ENCODE results near the gene TSG101. TPM values are rescaled to one million over a fixed set of nuclear protein-coding genes. Genes with fewer than 3 reads are reported as not detected.

TSG101 gene
- total and polyA plus RNA-seq, 4 donors: 29.7 to 53.1 (median 37.8) TPM

DNA sequence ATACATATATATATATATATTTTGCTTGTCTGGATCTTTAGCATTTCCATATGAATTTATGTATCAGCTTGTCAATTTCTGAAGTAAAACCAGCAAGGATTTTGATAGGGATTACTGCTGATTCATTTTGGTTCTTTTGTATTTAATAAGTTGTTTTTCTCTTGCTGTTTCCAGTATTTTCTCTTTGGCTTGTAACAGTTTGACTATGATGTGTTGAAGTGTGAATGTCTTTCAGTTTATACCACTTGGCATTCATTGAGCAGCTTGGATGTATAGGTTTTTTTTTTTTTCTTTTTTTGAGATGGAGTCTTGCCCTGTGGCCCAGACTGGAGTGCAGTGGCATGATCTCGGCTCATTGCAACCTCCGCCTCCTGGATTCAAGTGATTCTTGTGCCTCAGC, 58.7 kb downstream of the TSG101 start:
- H3K27me3 ChIP-seq (ENCODE audit: control insufficient read depth in 4 of 4, insufficient read depth in 4 of 4, low read length in 3 of 4): no peaks in the 10 kb centered on the region
- no peak for DNase-seq (ENCODE audit: low spot score)
- no peak overlapping the region for H3K27ac ChIP-seq (ENCODE audit: low read depth in 1 of 2, low read length in 2 of 2)
- H3K4me1 ChIP-seq (ENCODE audit: control insufficient read depth in 4 of 4, insufficient read depth in 4 of 4, low read length in 3 of 4): no peaks in the 10 kb centered on the region
- TF ChIP-seq FOXA2 (IDR thresholded peaks at IDR 0.05): no peak
- no peak overlapping the region for H3K9ac ChIP-seq (ENCODE audit: low read depth in 1 of 2, low read length in 2 of 2)
- no peaks in the 10 kb centered on the region for H3K9me3 ChIP-seq (ENCODE audit: control insufficient read depth in 4 of 4, low read length in 3 of 4)
- WGBS: 96% methylated on average over 2 of the region's 2 CpGs
- no peaks in the 10 kb centered on the region for H3K36me3 ChIP-seq (ENCODE audit: control insufficient read depth in 4 of 4, insufficient read depth in 3 of 4, low read depth in 1 of 4, low read length in 3 of 4)
- H3K4me3 ChIP-seq (ENCODE audit: low read depth in 1 of 3, low read length in 3 of 3): no peak overlapping the region

DNA sequence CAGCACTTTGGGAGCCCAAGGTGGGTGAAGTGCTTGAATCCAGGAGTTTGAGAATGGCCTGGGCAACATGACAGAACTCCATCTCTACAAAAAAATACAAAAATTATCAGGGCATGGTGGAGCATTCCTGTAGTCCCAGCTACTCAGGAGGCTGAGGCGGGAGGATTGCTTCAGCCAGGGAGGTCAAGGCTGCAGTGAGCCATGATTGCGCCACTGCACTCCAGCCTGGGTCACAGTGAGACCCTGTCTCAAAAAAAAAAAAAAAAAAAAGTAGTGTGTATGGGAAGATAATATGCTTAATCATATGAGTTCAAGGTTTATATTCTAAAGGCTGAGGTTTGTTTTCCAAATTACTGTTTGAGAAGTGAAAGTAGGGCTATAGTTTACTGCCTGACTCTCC, 60.3 kb downstream of the TSG101 start:
- DNase-seq (ENCODE audit: low spot score): no peak
- TF ChIP-seq HNF4G (IDR thresholded peaks at IDR 0.05) (no peak), RXRA (IDR thresholded peaks at IDR 0.05) (no peak), FOXA2 (IDR thresholded peaks at IDR 0.05) (no peak), GABPA (IDR thresholded peaks at IDR 0.05 in 1 of 2, conservative IDR thresholded peaks at IDR 0.05 in 1 of 2) (no peak), NR2F2 (IDR thresholded peaks at IDR 0.05) (no peak), HNF4A (conservative IDR thresholded peaks at IDR 0.05) (no peak), FOXA1 (IDR thresholded peaks at IDR 0.05) (no peak), RAD21 (IDR thresholded peaks at IDR 0.05) (no peak), JUND (IDR thresholded peaks at IDR 0.05) (no peak), SP1 (IDR thresholded peaks at IDR 0.05) (no peak), YY1 (IDR thresholded peaks at IDR 0.05) (no peak), TAF1 (conservative IDR thresholded peaks at IDR 0.05) (no peak), EGR1 (IDR thresholded peaks at IDR 0.05; ENCODE audit: low read depth in 2 of 2) (no peak)
- TF ChIP-seq, protein P1, sequence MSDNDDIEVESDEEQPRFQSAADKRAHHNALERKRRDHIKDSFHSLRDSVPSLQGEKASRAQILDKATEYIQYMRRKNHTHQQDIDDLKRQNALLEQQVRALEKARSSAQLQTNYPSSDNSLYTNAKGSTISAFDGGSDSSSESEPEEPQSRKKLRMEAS (IDR thresholded peaks at IDR 0.05): no peak
- TF ChIP-seq, protein P2, sequence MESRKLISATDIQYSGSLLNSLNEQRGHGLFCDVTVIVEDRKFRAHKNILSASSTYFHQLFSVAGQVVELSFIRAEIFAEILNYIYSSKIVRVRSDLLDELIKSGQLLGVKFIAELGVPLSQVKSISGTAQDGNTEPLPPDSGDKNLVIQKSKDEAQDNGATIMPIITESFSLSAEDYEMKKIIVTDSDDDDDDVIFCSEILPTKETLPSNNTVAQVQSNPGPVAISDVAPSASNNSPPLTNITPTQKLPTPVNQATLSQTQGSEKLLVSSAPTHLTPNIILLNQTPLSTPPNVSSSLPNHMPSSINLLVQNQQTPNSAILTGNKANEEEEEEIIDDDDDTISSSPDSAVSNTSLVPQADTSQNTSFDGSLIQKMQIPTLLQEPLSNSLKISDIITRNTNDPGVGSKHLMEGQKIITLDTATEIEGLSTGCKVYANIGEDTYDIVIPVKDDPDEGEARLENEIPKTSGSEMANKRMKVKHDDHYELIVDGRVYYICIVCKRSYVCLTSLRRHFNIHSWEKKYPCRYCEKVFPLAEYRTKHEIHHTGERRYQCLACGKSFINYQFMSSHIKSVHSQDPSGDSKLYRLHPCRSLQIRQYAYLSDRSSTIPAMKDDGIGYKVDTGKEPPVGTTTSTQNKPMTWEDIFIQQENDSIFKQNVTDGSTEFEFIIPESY (IDR thresholded peaks at IDR 0.05): no peak
- TF ChIP-seq, protein P3, sequence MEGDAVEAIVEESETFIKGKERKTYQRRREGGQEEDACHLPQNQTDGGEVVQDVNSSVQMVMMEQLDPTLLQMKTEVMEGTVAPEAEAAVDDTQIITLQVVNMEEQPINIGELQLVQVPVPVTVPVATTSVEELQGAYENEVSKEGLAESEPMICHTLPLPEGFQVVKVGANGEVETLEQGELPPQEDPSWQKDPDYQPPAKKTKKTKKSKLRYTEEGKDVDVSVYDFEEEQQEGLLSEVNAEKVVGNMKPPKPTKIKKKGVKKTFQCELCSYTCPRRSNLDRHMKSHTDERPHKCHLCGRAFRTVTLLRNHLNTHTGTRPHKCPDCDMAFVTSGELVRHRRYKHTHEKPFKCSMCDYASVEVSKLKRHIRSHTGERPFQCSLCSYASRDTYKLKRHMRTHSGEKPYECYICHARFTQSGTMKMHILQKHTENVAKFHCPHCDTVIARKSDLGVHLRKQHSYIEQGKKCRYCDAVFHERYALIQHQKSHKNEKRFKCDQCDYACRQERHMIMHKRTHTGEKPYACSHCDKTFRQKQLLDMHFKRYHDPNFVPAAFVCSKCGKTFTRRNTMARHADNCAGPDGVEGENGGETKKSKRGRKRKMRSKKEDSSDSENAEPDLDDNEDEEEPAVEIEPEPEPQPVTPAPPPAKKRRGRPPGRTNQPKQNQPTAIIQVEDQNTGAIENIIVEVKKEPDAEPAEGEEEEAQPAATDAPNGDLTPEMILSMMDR (IDR thresholded peaks at IDR 0.05; ENCODE audit: low read depth, low read length, missing input control): no peak
- TF ChIP-seq, protein P4, sequence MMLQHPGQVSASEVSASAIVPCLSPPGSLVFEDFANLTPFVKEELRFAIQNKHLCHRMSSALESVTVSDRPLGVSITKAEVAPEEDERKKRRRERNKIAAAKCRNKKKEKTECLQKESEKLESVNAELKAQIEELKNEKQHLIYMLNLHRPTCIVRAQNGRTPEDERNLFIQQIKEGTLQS (IDR thresholded peaks at IDR 0.05): no peak
- TF ChIP-seq, protein P5, sequence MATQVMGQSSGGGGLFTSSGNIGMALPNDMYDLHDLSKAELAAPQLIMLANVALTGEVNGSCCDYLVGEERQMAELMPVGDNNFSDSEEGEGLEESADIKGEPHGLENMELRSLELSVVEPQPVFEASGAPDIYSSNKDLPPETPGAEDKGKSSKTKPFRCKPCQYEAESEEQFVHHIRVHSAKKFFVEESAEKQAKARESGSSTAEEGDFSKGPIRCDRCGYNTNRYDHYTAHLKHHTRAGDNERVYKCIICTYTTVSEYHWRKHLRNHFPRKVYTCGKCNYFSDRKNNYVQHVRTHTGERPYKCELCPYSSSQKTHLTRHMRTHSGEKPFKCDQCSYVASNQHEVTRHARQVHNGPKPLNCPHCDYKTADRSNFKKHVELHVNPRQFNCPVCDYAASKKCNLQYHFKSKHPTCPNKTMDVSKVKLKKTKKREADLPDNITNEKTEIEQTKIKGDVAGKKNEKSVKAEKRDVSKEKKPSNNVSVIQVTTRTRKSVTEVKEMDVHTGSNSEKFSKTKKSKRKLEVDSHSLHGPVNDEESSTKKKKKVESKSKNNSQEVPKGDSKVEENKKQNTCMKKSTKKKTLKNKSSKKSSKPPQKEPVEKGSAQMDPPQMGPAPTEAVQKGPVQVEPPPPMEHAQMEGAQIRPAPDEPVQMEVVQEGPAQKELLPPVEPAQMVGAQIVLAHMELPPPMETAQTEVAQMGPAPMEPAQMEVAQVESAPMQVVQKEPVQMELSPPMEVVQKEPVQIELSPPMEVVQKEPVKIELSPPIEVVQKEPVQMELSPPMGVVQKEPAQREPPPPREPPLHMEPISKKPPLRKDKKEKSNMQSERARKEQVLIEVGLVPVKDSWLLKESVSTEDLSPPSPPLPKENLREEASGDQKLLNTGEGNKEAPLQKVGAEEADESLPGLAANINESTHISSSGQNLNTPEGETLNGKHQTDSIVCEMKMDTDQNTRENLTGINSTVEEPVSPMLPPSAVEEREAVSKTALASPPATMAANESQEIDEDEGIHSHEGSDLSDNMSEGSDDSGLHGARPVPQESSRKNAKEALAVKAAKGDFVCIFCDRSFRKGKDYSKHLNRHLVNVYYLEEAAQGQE (IDR thresholded peaks at IDR 0.05): no peak
- no peaks in the 10 kb centered on the region for H3K4me1 ChIP-seq (ENCODE audit: control insufficient read depth in 4 of 4, insufficient read depth in 4 of 4, low read length in 3 of 4)
- no peak overlapping the region for H3K4me3 ChIP-seq (ENCODE audit: low read depth in 1 of 3, low read length in 3 of 3)
- no peaks in the 10 kb centered on the region for H3K27me3 ChIP-seq (ENCODE audit: control insufficient read depth in 4 of 4, insufficient read depth in 4 of 4, low read length in 3 of 4)
- no peak overlapping the region for H3K27ac ChIP-seq (ENCODE audit: low read depth in 1 of 2, low read length in 2 of 2)
- H3K9ac ChIP-seq (ENCODE audit: low read depth in 1 of 2, low read length in 2 of 2): no peak overlapping the region
- H3K9me3 ChIP-seq (ENCODE audit: control insufficient read depth in 4 of 4, low read length in 3 of 4): no peaks in the 10 kb centered on the region
- H3K36me3 ChIP-seq (ENCODE audit: control insufficient read depth in 4 of 4, insufficient read depth in 3 of 4, low read depth in 1 of 4, low read length in 3 of 4): no peaks in the 10 kb centered on the region
- 97% methylated on average over 2 of the region's 2 CpGs for WGBS

Data from liver (tissue), 9 donors.